Inferior parietal cortex (tissue), 1 donor: ENCODE measurements around the gene UBAC1.
"Not testable (repeated sequence)": the region's sequence is repeated elsewhere in the genome, so short reads cannot be mapped to it uniquely, and the experiment has no call there.

Experiments used
- DNase-seq: peaks from one replicate; pipeline ENCODE4 v3.0.0-alpha.2; 2016; ENCODE audit errors: extremely low spot score

Gene UBAC1

GRCh38 chr9:135978642-135979546, 17.7 kb upstream of the UBAC1 start:
- no peak for DNase-seq

- DNase-seq = no peak
Observed at GRCh38 chr9:135976944-135977343, 15.8 kb upstream of the UBAC1 start.

- no peak for DNase-seq
Observed at GRCh38 chr9:135976531-135976930, 15.4 kb upstream of the UBAC1 start.

GRCh38 chr9:135975834-135976233, 14.7 kb upstream of the UBAC1 start:
- DNase-seq = no peak

- no peak for DNase-seq
Observed at GRCh38 chr9:135974220-135974573, 13.0 kb upstream of the UBAC1 start.

- DNase-seq = no peak
Observed at GRCh38 chr9:135973277-135974219, 12.4 kb upstream of the UBAC1 start.

- no peak for DNase-seq
Observed at GRCh38 chr9:135971892-135972291, 10.7 kb upstream of the UBAC1 start.

- DNase-seq = no peak
Observed at GRCh38 chr9:135971111-135971766, 10.1 kb upstream of the UBAC1 start.

GRCh38 chr9:135970128-135970815, 9.1 kb upstream of the UBAC1 start:
- DNase-seq = no peak

- DNase-seq = no peak
Observed at GRCh38 chr9:135969064-135969683, 8.0 kb upstream of the UBAC1 start.

- no peak for DNase-seq
Observed at GRCh38 chr9:135968601-135969000, 7.4 kb upstream of the UBAC1 start.

- no peak for DNase-seq
Observed at GRCh38 chr9:135968083-135968476, 6.9 kb upstream of the UBAC1 start.

- not testable (repeated sequence) for DNase-seq
Observed at GRCh38 chr9:135966916-135967260, 5.7 kb upstream of the UBAC1 start.

GRCh38 chr9:135965124-135965756, 4.1 kb upstream of the UBAC1 start:
- DNase-seq = no peak

GRCh38 chr9:135963938-135964337, 2.8 kb upstream of the UBAC1 start:
- DNase-seq = no peak

- DNase-seq = no peak
Observed at GRCh38 chr9:135963338-135963737, 2.2 kb upstream of the UBAC1 start.

- DNase-seq = no peak
Observed at GRCh38 chr9:135962696-135963307, 1.6 kb upstream of the UBAC1 start.

GRCh38 chr9:135961811-135962695, 880 bp upstream of the UBAC1 start:
- DNase-seq = no peak
